Stimulated activated CD8-positive, alpha-beta memory T cell treated with anti-CD3 and anti-CD28 coated beads, Interleukin-12 subunit alpha, Interleukin-12 subunit beta, amount 100 ng/mL, for 24 hours (primary cell): ENCODE data around the gene CLDN25.

ENCODE experiments used
- DNase-seq: peaks from one replicate; pipeline ENCODE4 v3.0.0-alpha.2; 2020; ENCODE audit errors: extremely low read depth

The CLDN25 gene

DNA sequence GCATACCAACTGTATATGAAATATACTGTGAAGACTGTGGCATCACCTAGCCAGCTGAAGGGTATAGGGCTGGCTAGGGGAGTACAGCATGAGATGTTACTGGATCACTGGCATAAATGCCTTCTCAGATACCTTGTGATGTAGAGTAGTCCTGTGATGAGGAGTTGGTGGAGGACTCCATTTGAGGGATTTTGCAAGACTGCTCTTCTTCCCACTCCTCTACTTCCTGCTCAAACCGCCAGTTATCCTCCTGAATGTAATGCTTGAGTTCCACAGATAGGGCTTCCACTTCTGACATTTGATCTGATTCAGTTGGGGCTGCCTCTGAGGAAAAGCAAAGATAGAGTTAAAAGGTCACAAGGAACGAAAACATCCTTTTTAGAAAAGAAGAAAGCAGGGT is 29.3 kb downstream of the CLDN25 start:
- DNase-seq: no peak

DNA sequence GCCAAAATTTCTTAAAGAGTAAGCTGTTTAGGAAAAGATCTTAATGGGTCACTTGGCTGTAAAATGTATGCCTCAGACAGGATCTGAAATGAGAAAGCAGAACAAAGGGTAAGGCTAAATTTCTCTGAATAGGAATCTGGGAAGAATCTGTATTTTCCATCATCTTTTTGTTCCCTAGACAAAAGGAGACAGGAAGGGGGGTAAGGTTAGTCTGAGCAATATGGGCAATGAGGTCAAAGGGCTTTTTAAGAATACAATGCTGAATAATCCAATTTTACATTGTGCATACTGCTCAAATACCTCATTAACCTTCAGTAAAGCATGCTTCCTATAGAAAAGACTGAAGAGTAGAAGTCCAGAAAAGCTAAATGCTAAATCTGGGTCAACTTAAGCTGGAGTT is 34.6 kb downstream of the CLDN25 start:
- DNase-seq: no peak

DNA sequence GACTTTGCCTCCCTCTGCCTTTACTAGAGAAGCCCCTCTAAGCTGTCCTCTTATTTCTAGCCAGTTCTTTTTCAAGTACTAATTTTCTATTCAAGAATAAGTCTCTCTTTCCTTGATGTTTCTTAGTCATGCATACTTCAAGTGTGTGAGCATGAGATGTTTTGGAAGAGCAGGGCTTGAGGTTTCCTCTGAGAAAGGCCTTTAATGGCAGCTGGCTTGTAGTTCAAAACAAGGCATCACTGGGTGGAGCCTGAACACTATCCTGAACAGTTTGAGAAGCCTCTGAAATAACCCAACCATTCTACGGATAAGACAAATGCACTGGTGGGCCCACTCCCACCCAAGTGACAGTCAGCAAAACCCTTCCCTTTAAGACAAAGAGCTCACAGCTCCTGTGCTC is 37.6 kb downstream of the CLDN25 start:
- no peak for DNase-seq

DNA sequence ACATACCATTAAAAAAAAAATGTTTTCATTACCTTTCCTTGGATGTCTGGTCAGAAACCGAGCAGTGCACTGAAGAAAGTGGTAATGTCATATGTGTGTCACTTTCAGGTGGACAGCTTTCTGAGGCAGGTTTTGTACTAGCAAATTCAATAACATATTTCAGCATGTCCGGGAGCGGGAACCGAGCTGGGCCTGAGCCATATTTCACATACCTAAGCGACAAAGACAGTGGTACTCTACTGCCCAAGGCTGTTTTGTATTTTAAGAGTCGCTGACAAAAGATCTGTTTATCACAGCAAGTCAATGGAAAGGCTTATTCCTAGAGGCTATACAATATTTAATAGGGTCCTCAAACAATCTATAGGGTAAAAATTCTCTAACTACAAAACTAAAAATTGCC is 38.0 kb downstream of the CLDN25 start:
- DNase-seq: no peak

DNA sequence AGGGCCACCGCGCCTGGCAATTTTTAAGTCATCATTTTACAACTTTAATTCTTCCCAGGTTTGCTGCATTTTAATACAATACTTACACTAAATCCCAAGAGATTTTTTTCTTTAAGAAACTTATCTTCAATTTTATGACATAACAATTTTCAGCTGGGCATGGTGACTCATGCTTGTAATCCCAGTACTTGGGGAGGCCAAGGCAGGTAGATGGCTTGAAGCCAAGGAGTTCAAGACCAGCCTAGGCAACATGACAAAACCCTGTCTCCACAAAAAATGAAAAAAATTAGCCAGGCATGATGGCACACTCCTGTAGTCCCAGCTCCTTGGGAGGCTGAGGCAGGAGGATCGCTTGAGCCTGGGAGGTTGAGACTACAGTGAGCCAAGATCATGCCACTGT is 38.8 kb downstream of the CLDN25 start:
- DNase-seq: no peak

DNA sequence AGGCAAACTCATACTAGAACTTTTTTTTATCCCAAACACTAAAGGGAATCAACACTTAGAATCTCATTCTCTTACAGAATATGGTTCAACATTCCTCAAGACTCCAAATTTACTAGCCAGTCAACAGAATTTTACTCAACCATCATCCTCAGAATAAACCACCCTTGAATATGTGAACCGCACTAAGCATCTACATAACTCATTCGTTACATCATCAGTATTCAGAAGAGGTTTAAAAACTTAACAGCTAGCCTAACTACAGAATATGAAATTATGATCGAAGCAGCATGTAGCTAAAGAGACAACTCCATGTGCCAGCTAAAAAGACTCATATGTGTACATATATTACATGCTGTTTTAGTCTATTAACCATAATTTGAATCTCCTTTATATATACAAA is 47.9 kb downstream of the CLDN25 start:
- DNase-seq: no peak

DNA sequence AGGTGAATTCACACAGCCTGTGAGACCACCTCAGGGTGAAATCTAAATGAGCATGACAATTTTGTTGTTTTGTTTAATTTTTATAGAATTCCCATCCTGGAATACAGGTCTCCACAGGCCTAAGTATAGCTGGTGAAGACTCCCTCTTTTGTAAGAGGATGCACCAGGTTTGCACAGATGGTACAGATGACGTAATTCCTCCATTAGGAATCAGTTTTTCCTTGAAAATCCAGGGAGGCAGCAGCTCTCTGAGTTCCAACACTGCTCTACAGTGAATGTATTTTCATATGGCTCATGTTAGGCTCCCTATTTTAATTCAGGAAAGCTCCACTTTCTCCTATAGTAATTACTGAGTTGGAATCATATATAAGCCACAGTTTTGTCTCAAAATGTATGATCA is 48.6 kb downstream of the CLDN25 start:
- DNase-seq: no peak

DNA sequence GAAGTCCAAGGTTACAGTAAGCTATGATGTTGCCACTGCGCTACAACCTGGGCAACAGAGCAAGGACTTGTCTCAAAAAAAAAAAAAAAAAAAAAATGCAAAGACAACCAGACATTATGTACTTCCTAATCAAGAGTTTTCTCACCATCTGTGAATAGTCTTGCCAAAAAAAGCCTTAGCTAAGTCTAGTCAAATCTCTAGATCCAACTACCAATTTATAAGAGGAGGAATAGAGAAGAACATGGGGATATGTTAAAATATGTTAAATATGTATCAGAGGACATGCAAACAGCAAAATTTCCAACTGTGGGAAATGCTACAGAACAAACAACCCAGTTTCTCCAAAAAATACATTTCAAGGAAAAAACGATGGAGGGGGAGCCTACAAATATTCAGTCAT is 50.2 kb downstream of the CLDN25 start:
- DNase-seq: no peak
